Spleen (tissue), 7 donors: ENCODE results near the gene SIN3B.

Source experiments
- POLR2AphosphoS5 ChIP-seq, 3 donors: sonication (generic); formaldehyde crosslinking; IDR thresholded peaks; one replicate each; pipeline ENCODE4 v1.5.1; 2017; ENCODE audit warnings: antibody characterized with exemption in 3 of 3
- TF ChIP-seq, protein P1 (sequence below), 11 experiments: fragments of 200-600 bp in 7 of 11; fragments of 450-650 bp in 4 of 11; sonication (generic) in 4 of 11; IDR thresholded peaks in 8 of 11; conservative IDR thresholded peaks in 3 of 11; 1 replicate in 7 of 11; 2 replicates in 4 of 11; pipeline versions ENCODE4 v1.4.0 to v1.8.0; 2016 to 2021; ENCODE audit warnings: antibody characterized with exemption in 11 of 11, inconsistent platforms in 4 of 11, mild to moderate bottlenecking in 1 of 11
- donor health status: DM: no; HTN: no; CAD: no; lungs with moderate emphysema.
- donor health status: DM: no; HTN: no; CAD: no.
- donor health status: DM: no; HTN: no; CAD: no.

DNA sequence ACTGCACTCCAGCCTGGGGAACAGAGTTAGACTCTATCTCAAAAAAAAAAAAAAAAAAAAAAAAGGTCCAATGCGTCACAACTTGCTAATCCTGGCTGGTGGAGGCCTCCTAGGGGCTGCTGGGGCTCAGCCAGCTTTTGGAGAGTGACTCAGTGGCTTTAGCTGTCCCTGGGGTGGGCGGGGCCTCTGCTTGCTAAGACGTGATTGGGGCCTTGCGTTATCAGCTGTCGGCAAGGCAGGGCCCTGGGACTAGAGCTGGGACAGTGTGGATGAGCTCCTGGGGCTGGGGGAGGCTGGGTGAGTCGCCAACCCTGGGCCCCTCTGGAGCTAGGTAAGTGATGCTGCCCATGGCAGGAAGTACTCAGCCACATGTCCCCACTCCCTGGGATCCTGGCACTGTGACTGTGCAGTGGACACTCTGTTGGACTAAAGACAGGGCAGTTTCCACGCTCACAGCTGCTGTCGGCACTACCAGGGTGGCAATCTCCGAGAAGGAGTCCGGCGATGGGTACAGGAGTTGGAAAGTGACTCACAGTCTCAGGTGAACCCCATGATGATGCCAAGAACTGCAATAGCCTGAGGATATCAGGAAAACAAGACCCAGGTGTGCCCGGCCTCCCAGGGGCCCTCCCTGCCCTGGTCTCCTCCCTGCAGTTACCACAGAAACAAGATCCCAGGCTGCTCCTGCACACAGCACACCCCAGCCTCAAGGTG is 91.8 kb downstream of the SIN3B start:
- TF ChIP-seq POLR2AphosphoS5 (IDR thresholded peaks at IDR 0.05) = no peak
- TF ChIP-seq, protein P1, sequence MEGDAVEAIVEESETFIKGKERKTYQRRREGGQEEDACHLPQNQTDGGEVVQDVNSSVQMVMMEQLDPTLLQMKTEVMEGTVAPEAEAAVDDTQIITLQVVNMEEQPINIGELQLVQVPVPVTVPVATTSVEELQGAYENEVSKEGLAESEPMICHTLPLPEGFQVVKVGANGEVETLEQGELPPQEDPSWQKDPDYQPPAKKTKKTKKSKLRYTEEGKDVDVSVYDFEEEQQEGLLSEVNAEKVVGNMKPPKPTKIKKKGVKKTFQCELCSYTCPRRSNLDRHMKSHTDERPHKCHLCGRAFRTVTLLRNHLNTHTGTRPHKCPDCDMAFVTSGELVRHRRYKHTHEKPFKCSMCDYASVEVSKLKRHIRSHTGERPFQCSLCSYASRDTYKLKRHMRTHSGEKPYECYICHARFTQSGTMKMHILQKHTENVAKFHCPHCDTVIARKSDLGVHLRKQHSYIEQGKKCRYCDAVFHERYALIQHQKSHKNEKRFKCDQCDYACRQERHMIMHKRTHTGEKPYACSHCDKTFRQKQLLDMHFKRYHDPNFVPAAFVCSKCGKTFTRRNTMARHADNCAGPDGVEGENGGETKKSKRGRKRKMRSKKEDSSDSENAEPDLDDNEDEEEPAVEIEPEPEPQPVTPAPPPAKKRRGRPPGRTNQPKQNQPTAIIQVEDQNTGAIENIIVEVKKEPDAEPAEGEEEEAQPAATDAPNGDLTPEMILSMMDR (IDR thresholded peaks at IDR 0.05 in 8 of 11, conservative IDR thresholded peaks at IDR 0.05 in 3 of 11) = no peak
